GM19328 (cell line): ENCODE results near the gene ASB16.
"Not testable (repeated sequence)": the region's sequence is repeated elsewhere in the genome, so short reads cannot be mapped to it uniquely, and the experiment has no call there.

Experiments
- ATAC-seq: cut with Tn5 transposase; IDR thresholded peaks from one replicate; pipeline ENCODE4 v1.9.1; 2021; ENCODE audit warnings: mild to moderate bottlenecking, moderate library complexity; ENCODE audit not compliant: unreplicated experiment

The ASB16 gene, protein sequence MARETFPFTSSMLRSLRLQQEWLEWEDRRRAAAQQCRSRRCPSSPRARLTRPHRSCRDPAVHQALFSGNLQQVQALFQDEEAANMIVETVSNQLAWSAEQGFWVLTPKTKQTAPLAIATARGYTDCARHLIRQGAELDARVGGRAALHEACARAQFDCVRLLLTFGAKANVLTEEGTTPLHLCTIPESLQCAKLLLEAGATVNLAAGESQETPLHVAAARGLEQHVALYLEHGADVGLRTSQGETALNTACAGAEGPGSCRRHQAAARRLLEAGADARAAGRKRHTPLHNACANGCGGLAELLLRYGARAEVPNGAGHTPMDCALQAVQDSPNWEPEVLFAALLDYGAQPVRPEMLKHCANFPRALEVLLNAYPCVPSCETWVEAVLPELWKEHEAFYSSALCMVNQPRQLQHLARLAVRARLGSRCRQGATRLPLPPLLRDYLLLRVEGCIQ

DNA sequence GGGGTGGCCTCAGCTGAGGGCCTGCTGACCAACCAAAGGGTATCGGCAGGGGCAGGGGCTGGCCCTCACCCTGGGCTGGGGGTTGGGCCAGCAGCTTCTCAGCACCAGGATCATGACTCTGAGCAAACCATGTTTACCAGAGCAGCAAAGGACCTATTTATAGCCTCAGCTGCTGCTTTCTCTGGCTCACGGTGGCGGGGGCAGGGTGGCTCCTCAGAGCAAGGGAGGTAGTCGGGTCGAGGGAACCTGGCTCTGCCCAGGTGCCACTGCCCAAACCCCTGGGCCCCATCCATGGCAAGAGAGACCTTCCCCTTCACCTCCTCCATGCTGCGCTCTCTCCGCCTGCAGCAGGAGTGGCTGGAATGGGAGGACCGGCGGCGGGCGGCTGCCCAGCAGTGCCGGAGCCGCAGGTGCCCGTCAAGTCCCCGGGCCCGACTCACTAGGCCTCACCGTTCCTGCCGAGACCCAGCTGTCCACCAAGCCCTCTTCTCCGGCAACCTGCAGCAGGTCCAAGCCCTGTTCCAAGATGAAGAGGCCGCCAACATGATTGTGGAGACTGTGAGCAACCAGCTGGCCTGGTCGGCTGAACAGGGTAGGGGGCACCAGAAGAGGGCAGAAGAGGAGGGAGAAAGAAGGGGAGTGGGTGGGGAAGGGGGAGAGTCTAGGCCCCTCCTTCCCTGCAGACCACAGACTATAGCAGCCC is at the start of gene ASB16:
Gene ASB16 (plus strand): TSS at position 206 of the 703 bp plus-strand sequence. CDS start 86 bp downstream, at position 292.
- ATAC-seq, result no peak

DNA sequence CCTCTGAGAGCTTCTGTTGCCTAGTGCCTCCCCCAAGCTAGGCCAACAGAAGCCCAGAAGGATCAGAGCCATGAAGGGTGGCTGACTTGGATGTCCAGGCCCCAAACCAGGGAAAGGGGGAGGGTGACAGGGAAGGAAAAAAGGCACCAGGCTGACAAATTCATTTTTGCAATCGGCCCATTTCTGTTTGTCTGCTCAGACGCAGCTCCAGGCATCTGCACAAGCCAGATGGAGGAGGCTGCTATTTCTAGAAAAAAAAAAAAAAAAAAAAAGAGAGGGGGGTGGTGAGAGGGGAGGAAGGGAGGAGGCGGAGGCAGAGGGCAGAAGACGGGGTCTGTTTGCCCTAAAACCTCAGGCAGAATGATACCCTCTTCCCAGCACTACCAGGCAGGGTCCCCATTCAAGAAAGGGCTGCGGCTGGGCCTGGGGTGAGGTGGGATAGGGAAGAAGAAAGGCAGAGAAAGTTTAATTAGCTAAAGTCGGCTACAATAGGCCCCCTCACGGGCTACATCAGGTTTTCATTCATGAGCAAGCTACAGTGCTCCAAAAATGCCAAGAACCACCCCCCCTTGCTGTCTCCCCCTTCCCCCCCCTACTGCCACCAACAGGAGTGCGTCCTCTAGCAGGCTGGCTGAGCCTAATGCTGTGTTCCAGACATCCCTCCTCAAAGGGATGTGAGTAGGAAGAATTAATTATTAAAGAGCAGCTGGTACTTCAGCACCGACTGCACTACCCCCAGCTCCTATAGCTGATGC is 49.5 kb upstream of the ASB16 start:
- no peak for ATAC-seq

DNA sequence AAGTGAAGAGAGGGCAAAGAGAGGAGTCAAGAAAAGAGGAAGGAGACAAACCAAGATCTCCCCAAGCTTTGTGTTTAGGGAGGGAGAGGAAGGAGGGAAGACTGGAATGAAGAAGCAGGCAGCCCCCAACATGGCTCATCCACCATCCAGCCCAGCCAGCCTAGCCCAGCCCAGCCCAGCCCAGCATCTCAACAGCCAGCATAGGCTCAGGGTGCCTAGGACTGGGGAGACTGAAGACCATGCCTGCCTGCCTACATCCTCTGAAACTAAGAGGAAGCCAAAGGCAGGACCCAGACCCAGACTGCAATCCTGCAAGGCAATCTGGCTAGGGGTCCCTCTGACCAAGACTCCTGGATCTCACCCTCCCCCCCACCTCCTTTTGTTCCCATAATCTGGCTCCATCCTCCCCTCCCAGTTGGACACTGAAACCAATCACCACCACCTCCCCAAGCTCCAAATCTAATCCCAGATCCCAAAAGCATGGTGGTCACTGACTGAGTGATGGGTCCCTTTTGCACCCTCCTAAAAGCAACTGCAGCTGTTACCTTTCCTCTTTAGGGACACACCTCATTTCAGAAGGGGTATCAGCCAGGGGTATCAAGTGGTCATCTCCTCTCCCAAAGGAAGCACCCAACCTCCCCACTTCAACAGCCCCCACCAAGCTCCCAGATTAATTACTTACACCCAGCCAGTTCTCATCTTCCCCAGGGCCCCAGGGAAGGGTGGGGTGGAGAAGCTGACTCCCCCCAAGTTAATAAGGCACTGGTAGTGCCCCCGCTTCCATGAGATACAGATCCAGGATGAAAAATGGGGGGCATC is 48.3 kb upstream of the ASB16 start:
- ATAC-seq, result no peak

DNA sequence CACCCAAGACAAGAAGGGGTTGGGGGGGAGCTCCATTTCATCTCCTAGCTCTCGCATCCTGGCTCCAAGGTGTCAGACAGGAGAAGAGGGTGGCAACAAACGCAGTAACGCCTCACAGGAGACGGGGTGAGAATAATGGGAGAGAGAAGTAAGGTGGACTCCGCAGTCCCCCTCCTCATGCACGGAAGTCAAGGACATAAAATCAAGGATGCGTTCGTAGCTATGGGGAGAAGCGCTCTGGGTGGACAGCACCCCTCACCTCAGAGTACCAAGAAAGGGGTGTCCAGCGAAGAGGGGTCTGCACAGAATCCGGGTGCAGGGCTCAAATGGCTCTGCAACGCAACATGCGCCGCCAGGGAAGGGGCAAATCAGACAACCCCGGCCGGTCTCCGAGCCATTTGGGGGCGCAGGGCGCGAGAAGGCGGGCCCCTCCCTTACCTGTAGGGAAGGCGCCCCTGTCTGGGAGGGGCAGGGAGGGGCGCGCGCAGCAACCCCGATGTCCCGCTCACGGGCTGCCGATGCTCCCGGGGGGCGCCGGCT is 47.6 kb upstream of the ASB16 start:
- no peak for ATAC-seq

DNA sequence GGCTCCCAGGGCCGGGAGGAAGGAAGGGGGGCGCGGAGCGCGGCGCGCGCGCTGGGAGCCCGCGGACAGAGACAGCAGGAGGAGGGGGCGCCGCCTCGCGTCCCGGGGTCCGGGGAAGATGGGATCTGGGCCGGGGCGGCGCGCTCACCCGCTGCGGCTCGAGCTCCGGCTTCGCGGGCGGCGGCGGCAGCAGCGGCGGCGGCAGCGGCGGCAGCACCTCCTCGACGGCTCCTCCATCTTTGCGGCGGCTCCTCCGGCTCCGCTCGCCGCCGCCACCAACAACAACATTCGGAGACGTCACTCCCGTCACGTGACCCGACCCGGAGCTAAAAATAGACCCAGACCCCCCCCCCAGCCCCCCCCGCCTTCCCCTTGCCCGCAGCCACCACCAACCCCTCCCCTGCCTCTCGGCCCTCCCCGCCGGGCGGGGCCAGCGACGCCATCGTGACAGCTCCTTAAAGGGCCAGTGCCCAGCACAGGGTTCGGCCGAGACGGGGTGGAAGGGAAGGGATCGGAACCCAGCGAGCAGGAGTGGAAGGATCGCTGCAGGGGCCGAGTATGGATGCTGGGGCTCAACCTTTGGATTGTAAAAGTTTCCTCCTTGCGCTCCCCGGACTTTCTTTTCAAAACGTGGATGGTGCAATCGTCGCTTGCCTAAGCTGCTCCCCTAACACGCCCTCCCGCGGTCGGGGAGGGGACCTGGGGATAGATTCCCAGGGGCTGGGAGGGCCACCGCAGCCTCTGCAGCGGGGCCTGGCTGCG is 47.0 kb upstream of the ASB16 start, which contains the start of gene HDAC5:
Gene HDAC5 (minus strand): TSS at position 286 of the 762 bp plus-strand sequence. CDS start 6,126 bp downstream, outside the sequence.
- peak; percentile 92 for ATAC-seq

DNA sequence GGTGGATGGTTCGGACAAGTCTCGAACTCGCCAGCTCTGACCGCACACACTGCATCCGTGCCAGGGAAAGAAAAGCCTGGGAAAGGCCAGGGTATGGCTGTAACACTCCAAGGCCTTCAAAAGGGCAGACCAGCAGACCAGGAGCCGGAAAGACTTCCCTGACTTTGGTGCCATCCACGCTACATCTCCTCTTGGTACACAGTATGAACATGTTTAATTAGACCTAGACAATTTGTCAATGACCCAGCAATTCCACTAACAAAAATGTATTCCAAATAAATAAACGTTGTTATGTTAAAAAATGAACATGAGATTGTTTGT is 46.4 kb upstream of the ASB16 start:
- ATAC-seq, result no peak

DNA sequence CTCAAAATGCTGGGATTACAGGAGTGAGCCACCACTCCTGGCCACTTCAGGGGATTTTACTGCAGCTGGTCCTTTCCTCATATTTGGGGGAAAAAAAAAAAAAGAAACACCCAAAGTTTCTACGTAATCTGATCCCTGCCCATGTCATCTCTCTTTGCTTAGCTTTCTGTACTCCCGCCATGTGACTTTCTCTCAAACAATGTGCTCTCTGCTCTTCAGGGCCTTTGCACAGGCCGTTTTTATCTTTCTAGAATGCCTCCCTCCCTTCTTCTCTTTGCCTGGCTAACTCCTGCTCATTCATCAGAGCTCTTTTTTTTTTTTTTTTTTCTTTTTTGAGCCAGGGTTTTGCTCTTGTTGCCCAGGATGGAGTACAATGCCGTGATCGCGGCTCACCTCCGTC is 42.1 kb upstream of the ASB16 start:
- ATAC-seq, result no peak

DNA sequence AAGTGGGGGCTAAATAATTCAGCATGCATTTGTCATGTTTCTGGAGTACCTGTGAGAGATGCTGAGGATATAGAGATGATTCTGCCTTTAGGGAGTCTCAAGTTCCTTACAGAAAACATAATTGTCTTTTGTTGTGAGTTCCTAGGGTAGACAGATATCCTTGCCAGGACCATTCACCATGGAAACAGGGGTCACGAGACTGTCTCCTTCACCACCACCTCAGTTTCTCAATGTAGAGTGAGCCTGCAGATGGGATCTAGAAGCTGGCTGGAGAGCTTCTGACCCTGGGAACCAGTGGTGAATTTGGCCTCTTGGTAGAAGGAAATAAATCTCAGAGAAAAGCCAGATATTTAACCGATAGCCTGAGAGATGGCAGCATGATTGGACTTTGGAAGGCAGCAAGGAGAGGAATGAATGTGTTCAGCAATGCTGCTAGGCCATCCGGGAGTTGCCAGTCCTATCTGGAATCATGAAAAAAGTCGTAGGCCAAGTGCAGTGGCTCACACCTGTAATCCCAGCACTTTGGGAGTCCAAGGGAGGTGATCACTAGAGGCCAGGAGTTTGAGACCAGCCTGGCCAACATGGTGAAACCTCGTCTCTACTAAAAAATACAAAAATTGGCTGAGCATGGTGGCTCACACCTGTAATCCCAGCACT is 39.7 kb upstream of the ASB16 start:
- no peak for ATAC-seq

DNA sequence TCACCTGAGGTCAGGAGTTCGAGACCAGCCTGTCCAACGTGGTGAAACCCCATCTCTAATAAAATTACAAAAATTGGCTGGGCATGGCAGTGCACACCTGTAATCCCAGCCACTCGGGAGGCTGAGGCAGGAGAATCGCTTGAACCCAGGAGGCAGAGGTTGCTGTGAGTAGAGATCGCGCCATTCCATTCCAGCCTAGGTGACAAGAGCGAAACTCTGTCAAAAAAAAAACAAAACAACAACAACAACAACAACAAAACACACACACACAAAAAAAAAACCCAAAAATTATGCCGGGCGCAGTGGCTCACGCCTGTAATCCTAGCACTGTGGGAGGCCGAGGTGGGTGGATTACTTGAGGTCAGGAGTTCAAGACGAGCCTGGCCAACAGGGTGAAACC is 39.1 kb upstream of the ASB16 start:
- ATAC-seq, result not testable (repeated sequence)

DNA sequence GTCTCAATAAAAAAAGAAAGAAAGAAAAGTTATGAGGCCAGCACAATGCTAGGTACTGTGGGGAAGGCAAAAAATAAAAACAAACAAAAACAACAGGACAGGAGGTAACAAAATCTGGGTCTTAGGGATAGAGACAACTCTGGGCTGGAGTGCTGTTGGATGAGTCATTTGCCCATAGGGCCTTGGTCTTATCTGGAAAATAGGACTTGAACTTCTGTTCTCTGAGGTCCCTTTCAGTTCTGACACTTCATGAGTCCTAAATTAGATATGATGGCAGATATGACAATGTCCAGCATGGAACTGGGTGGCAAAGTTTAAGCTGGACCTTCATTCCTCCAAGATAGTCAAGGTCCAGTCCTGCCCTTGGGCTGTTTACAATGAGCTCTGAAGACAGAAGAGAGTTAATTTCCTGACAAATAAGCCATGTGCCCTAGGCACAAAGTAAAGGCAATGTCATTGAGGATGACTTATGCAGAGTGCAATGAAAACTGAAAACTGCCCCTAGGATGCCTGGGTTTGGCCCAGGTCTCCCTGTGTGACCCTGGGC is 38.2 kb upstream of the ASB16 start:
- no peak for ATAC-seq

DNA sequence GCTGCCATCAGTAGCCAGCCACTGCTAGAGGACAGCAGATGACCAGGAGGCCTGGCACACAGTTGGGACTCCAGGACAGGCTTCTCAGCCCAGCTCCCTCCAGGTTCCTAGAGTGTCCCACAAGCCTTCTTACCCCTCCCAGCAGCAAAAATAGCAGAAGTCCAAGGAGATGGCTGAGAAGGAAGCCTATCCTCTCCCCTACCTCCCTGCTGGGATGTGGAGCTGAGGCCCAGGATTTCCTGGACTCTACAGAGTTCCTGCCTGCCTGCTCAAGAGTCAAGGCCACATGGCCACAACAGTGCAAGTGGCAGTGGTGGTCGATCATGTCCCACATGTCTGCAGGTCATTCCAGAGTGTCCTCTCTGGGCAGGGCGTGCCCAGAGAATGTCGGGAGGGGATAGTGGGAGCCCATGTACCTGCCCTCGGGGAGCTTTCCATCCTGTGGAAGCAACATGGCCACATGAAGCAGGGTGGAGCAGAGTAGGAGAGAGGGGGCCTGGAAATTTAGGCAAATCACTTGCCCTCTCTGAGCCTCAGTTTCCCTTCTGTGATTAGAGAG is 36.5 kb upstream of the ASB16 start:
- no peak for ATAC-seq

DNA sequence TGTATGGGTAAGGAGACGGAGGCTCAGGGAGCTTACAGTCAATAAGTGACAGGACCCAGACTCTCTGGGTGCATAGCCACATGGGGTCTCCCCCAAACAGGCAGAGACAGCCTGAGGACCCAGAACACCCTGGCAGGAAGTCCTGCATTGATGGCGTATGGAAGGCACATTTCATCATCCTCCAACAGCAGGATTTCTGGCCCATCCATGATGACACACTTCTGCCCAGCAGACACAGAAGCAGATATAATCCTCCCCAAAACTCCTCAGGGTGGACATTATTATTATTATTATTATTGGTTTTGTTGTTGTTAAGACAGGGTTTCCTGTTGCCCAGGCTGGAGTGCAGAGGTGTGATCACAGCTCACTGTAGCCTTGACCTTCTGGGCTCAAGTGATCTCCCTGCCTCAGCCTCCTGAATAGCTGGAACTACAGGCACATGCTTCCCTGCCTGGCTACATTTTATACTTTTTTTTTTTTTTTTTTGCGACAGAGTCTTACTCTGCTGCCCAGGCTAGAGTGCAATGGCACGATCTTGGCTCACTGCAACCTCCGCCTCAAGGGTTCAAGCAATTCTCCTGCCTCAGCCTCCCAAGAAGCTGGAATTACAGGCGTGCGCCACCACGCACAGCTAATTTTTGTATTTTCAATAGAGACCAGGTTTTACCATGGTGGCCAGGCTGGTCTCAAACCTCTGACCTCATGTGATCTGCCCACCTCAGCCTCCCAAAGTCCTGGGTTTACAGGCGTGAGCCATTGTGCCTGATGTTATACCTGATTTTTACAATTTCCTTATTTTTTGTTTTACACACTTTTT is 35.5 kb upstream of the ASB16 start:
- ATAC-seq, result no peak

DNA sequence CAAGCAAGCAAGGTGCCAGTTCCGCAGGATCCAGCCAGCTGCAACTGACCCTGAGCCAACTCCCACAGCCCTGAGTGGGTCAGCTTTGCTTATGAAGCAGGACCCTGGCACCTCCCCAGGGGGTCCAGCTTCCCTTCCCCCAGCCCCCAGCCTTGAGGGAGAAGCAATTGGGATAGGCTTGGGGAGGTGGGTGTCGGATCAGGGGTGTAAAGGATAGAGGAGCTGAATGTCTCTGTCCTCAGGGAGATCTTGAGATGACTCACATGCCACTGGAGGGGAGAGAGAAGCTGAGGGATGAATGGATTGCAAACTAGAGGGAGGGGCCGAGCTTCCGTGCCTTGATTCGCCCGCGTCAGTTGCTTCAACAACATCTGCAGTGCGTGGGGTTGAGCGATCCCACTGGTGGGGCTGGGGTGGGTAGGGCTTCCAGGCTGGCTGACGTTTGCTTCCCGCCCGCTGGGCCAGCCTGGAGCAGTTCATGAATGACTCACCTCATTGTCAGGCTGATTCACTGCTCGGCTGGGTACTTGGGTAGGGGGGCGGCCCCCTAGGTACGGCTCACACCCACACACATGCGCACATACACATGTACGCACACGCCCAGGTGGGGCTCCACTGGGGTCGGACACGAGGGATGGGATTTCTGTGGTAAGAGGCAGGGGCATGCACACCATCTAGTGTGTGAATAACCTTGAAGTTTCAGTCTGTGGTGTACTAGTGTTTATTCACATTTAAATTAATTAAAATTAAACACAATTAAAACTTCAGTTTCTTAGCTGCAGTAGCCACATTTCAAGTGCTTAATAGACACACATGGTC is 32.4 kb upstream of the ASB16 start:
- ATAC-seq, result no peak

DNA sequence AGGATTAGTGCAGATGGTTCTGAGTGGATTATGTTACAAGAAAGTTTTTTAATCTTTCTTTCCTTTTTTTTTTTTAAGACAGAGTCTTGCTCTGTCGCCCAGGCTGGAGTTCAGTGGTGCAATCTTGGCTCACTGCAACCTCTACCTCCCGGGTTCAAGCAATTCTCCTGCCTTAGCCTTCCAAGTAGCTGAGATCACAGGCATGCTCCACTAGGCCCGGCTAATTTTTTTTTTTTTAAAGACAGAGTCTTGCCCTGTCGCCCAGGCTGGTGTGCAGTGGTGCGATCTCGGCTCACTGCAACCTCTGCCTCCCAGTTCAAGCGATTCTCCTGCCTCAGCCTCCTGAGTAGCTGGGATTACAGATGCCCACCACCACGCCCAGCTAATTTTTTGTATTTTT is 26.6 kb upstream of the ASB16 start:
- not testable (repeated sequence) for ATAC-seq

DNA sequence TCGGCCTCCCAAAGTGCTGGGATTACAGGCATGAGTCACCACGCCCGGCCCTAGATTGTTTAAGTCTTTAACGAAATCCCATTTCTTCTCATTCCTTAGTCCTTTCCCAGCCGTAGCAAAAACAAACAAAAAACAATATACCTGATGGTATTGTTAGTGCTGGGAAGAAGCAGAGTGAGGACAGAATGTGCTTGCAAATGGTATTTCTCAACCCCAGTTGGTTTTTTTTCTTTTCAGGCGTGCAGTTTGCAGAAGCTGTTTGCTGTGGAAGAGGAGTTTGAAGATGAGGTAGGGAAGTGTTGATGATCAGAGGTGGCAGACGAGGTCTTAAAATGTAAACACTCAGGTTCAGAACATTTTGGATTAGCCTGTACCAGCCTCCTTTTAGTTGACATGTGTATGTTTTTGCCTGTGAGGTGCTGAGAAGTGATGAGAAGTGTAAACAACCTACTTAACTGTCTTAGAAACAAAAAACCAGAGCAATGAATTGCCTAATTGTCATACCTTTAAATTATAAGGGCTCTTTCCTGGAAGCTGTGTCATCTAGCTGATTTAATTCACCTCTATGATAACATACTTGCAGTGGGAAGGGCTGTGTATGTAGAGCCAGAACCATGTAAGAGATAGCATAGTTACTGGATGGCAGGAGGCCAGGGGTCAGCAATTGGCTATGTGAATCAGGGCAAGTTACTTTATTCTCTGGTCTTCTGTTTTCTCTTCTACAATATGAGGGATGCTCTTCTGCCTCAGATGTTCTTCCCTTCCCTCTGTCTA is 25.4 kb upstream of the ASB16 start:
- no peak for ATAC-seq
